H1 (cell line): ENCODE measurements around the gene ITGA5. TPM values are rescaled to one million over a fixed set of nuclear protein-coding genes. Genes with fewer than 3 reads are reported as not detected.

ENCODE experiments used
- CTCF ChIA-PET: fragments of 300-600 bp; sonication (Branson Sonifier 250); formaldehyde crosslinking; loops from one replicate; lab custom pipeline; 2021; ENCODE audit not compliant: partially characterized antibody; lab: Charles Lee
- POLR2A ChIA-PET: fragments of 300-600 bp; sonication (Branson Sonifier 250); formaldehyde crosslinking; loops from one replicate; lab custom pipeline; 2021; ENCODE audit warnings: inconsistent platforms; ENCODE audit not compliant: partially characterized antibody; lab: Charles Lee
- DNase-seq, 2 experiments: peaks; one replicate each; pipeline versions ENCODE4 v3.0.0 to v3.0.0-alpha.2; 2010 to 2022; ENCODE audit warnings: low spot score in 2 of 2, low read depth in 1 of 2, mixed read lengths in 1 of 2
- FAIRE-seq: peaks from 2 replicates; lab custom pipeline; 2011; peaks lifted over from hg19 to GRCh38; lab: Jason Lieb, UNC
- H2AFZ ChIP-seq: 2 replicates; pipeline ENCODE4 v1.8.1; 2012; ENCODE audit warnings: low read length, inconsistent platforms
- H2AK5ac ChIP-seq: 2 replicates; pipeline ENCODE4 v1.6.1; 2013; ENCODE audit warnings: low read depth, low read length
- H2BK120ac ChIP-seq: replicated peaks from 2 replicates; pipeline ENCODE3; 2013; ENCODE audit warnings: low read depth, low read length, inconsistent platforms
- H2BK12ac ChIP-seq: 2 replicates; pipeline ENCODE4 v1.6.1; 2013; ENCODE audit warnings: low read depth, low read length
- H2BK15ac ChIP-seq: 2 replicates; pipeline ENCODE4 v1.6.1; 2013; ENCODE audit warnings: low read length
- H2BK20ac ChIP-seq: 2 replicates; pipeline ENCODE4 v1.6.1; 2013; ENCODE audit warnings: low read length
- H2BK5ac ChIP-seq: 2 replicates; pipeline ENCODE4 v1.6.1; 2013; ENCODE audit warnings: low read depth, low read length
- H3K14ac ChIP-seq: 2 replicates; pipeline ENCODE4 v1.6.1; 2013; ENCODE audit warnings: inconsistent platforms; ENCODE audit not compliant: insufficient read length
- H3K18ac ChIP-seq: 2 replicates; pipeline ENCODE4 v1.6.1; 2013; ENCODE audit warnings: low read length; ENCODE audit errors: extremely low read depth
- H3K23ac ChIP-seq: 2 replicates; pipeline ENCODE4 v1.6.1; 2013; ENCODE audit warnings: inconsistent platforms; ENCODE audit not compliant: insufficient read length
- H3K23me2 ChIP-seq: 2 replicates; pipeline ENCODE4 v1.6.1; 2013; ENCODE audit warnings: low read depth, low read length
- H3K27ac ChIP-seq: 2 replicates; pipeline ENCODE4 v1.6.1; 2011; ENCODE audit warnings: low read depth, low read length, inconsistent platforms
- H3K27me3 ChIP-seq, 4 experiments: replicated peaks in 1 of 4; 1 replicate in 1 of 4; 2 replicates in 3 of 4; pipeline versions ENCODE4 v1.6.1 to v1.8.1; 2011 to 2013; ENCODE audit warnings: low read length in 3 of 4, mild to moderate bottlenecking in 3 of 4, inconsistent platforms in 2 of 4, mixed read lengths in 2 of 4, moderate library complexity in 1 of 4; ENCODE audit not compliant: control insufficient read depth in 3 of 4, insufficient read depth in 3 of 4; ENCODE audit errors: extremely low read depth in 1 of 4
- H3K36me3 ChIP-seq, 4 experiments: 2 replicates each; pipeline versions ENCODE4 v1.6.1 to v1.8.1; 2011 to 2013; ENCODE audit warnings: mild to moderate bottlenecking in 4 of 4, low read length in 3 of 4, moderate library complexity in 2 of 4, control low read depth in 1 of 4, inconsistent platforms in 1 of 4; ENCODE audit not compliant: insufficient read depth in 4 of 4, control insufficient read depth in 2 of 4
- H3K4ac ChIP-seq: replicated peaks from 2 replicates; pipeline ENCODE3; 2013; ENCODE audit warnings: low read length, low read depth, mixed read lengths, inconsistent platforms; ENCODE audit not compliant: insufficient read length
- H3K4me1 ChIP-seq, 4 experiments: replicated peaks in 1 of 4; 1 replicate in 1 of 4; 2 replicates in 3 of 4; pipeline versions ENCODE4 v1.6.1 to v1.8.1; 2011 to 2013; ENCODE audit warnings: low read length in 3 of 4, inconsistent platforms in 2 of 4, mixed read lengths in 1 of 4; ENCODE audit not compliant: insufficient read depth in 4 of 4, control insufficient read depth in 3 of 4
- H3K4me2 ChIP-seq, 2 experiments: 2 replicates each; pipeline versions ENCODE4 v1.6.1 to v1.8.1; 2011 to 2013; ENCODE audit warnings: low read depth in 2 of 2, low read length in 2 of 2, control low read depth in 1 of 2, inconsistent platforms in 1 of 2, mild to moderate bottlenecking in 1 of 2; ENCODE audit not compliant: insufficient read depth in 1 of 2
- H3K4me3 ChIP-seq, 4 experiments: fragments of 200-600, 300-600 bp in 1 of 4; sonication (generic), shearing (Covaris generic), sonication (Bioruptor Twin) in 1 of 4; 2 replicates each; pipeline versions ENCODE4 v1.5.1 to v1.8.1; 2011 to 2016; ENCODE audit warnings: low read length in 4 of 4, low read depth in 3 of 4, control low read depth in 2 of 4, inconsistent platforms in 2 of 4, mild to moderate bottlenecking in 2 of 4, mixed read lengths in 1 of 4, moderate library complexity in 1 of 4; ENCODE audit not compliant: insufficient read depth in 2 of 4; ENCODE audit errors: extremely low read depth in 1 of 4
- H3K56ac ChIP-seq: replicated peaks from 2 replicates; pipeline ENCODE3; 2013; ENCODE audit warnings: low read depth, mild to moderate bottlenecking, mixed read lengths, low read length, inconsistent platforms; ENCODE audit not compliant: insufficient read length
- H3K79me1 ChIP-seq: 2 replicates; pipeline ENCODE4 v1.6.1; 2013; ENCODE audit warnings: low read depth, low read length, control low read depth
- H3K79me2 ChIP-seq, 2 experiments: 2 replicates each; pipeline versions ENCODE4 v1.6.1 to v1.8.1; 2012 to 2013; ENCODE audit warnings: low read length in 2 of 2, mild to moderate bottlenecking in 2 of 2, inconsistent platforms in 1 of 2; ENCODE audit not compliant: insufficient read depth in 2 of 2, control insufficient read depth in 1 of 2
- H3K9ac ChIP-seq, 4 experiments: replicated peaks in 1 of 4; 1 replicate in 1 of 4; 2 replicates in 3 of 4; pipeline versions ENCODE4 v1.6.1 to v1.8.1; 2011 to 2013; ENCODE audit warnings: low read depth in 3 of 4, low read length in 3 of 4, control low read depth in 2 of 4, mild to moderate bottlenecking in 2 of 4, moderate library complexity in 2 of 4, inconsistent platforms in 1 of 4; ENCODE audit errors: extremely low read depth in 1 of 4
- H3K9me3 ChIP-seq, 2 experiments: 2 replicates each; pipeline versions ENCODE4 v1.6.1 to v1.8.1; 2012 to 2013; ENCODE audit warnings: mild to moderate bottlenecking in 2 of 2, moderate library complexity in 2 of 2, control low read depth in 1 of 2, inconsistent platforms in 1 of 2, low read depth in 1 of 2, low read length in 1 of 2, mixed read lengths in 1 of 2; ENCODE audit not compliant: insufficient read depth in 2 of 2
- H4K20me1 ChIP-seq, 2 experiments: replicated peaks in 1 of 2; 2 replicates each; pipeline versions ENCODE3 to v1.8.1; 2011 to 2013; ENCODE audit warnings: inconsistent platforms in 2 of 2, low read length in 2 of 2, mild to moderate bottlenecking in 1 of 2; ENCODE audit not compliant: insufficient read depth in 2 of 2, control insufficient read depth in 1 of 2
- H4K5ac ChIP-seq: 2 replicates; pipeline ENCODE4 v1.6.1; 2013; ENCODE audit warnings: low read length, low read depth, mixed read lengths, inconsistent platforms; ENCODE audit not compliant: insufficient read length
- H4K8ac ChIP-seq: 2 replicates; pipeline ENCODE4 v1.8.0; 2013; ENCODE audit warnings: mild to moderate bottlenecking, moderate library complexity, low read length, inconsistent platforms; ENCODE audit not compliant: insufficient read depth; ENCODE audit errors: extremely low read depth
- H4K91ac ChIP-seq: replicated peaks from 2 replicates; pipeline ENCODE3; 2013; ENCODE audit warnings: low read length, mixed read lengths, inconsistent platforms; ENCODE audit not compliant: insufficient read length
- BACH1 ChIP-seq: IDR thresholded peaks from 2 replicates; pipeline ENCODE4 v1.6.1; 2012; ENCODE audit warnings: low read length, improper control_type of control experiment
- E2F6 ChIP-seq: IDR thresholded peaks from 2 replicates; pipeline ENCODE4 v1.6.1; 2012; ENCODE audit warnings: inconsistent platforms
- FOSL1 ChIP-seq: IDR thresholded peaks from 2 replicates; pipeline ENCODE4 v1.6.1; 2011; ENCODE audit warnings: mild to moderate bottlenecking, low read depth, low read length, moderate library complexity; ENCODE audit not compliant: insufficient read depth
- GTF2F1 ChIP-seq: IDR thresholded peaks from 2 replicates; pipeline ENCODE4 v1.6.1; 2012; ENCODE audit warnings: low read depth, low read length, improper control_type of control experiment, borderline replicate concordance
- HDAC2 ChIP-seq, 2 experiments: fragments of 300-600 bp in 1 of 2; sonication (generic) in 1 of 2; IDR thresholded peaks; 2 replicates each; pipeline ENCODE4 v1.6.1; 2011 to 2012; ENCODE audit warnings: low read depth in 2 of 2, low read length in 2 of 2, mild to moderate bottlenecking in 2 of 2, moderate library complexity in 2 of 2, borderline replicate concordance in 1 of 2, inconsistent platforms in 1 of 2
- PHF8 ChIP-seq: fragments of 200-600 bp; sonication (generic); conservative IDR thresholded peaks from 2 replicates; pipeline ENCODE4 v1.7.1; 2012; ENCODE audit warnings: low read depth, mild to moderate bottlenecking, inconsistent platforms, low read length, moderate library complexity
- POLR2AphosphoS5 ChIP-seq: IDR thresholded peaks from 2 replicates; pipeline ENCODE4 v1.6.1; 2011; ENCODE audit warnings: low read depth, low read length
- RBBP5 ChIP-seq: IDR thresholded peaks from 2 replicates; pipeline ENCODE4 v1.7.1; 2012; ENCODE audit warnings: low read depth, mild to moderate bottlenecking, inconsistent platforms, low read length, moderate library complexity, borderline replicate concordance
- SIN3A ChIP-seq, 2 experiments: IDR thresholded peaks in 1 of 2; conservative IDR thresholded peaks in 1 of 2; 2 replicates each; pipeline ENCODE4 v1.6.1; 2011 to 2012; ENCODE audit warnings: low read length in 2 of 2, improper control_type of control experiment in 1 of 2, low read depth in 1 of 2, mild to moderate bottlenecking in 1 of 2
- SP2 ChIP-seq: IDR thresholded peaks from 2 replicates; pipeline ENCODE4 v1.6.1; 2012; ENCODE audit warnings: mild to moderate bottlenecking, low read length, inconsistent platforms
- SUZ12 ChIP-seq: fragments of 200-600 bp; sonication (generic); IDR thresholded peaks from 2 replicates; pipeline ENCODE4 v1.6.1; 2012; ENCODE audit warnings: mild to moderate bottlenecking, inconsistent platforms, low read length, moderate library complexity, mixed read lengths
- TCF12 ChIP-seq: IDR thresholded peaks from 2 replicates; pipeline ENCODE4 v1.6.1; 2011; ENCODE audit warnings: low read depth, mild to moderate bottlenecking, low read length
- YY1 ChIP-seq: IDR thresholded peaks from 2 replicates; pipeline ENCODE4 v1.6.1; 2011; ENCODE audit warnings: low read depth, mild to moderate bottlenecking, low read length
- WGBS, 2 experiments: shearing (Covaris generic) in 1 of 2; methylation state at CpG; one replicate each; pipeline versions ENCODE4 v1.1.6 to v1.1.7; 2013 to 2015; ENCODE audit warnings: low lambda C conversion rate in 2 of 2, mixed read lengths in 2 of 2, inconsistent platforms in 1 of 2, low coverage in 1 of 2, missing lambda C conversion rate in 1 of 2; ENCODE audit not compliant: insufficient replicate concordance in 2 of 2, insufficient coverage in 1 of 2, insufficient read length in 1 of 2; ENCODE audit errors: extremely low coverage in 1 of 2, missing lambda C conversion rate in 1 of 2; 5-methylcytosine and 5-hydroxymethylcytosine counted together
- polyA plus RNA-seq, 7 experiments: library from polyadenylated mRNA; depleted of rRNA in 3 of 7; stranded (reverse) in 5 of 7; unstranded in 2 of 7; fragments of >200 nt in 5 of 7; fragments of 200-250 nt in 2 of 7; gene quantifications; 1 replicate in 5 of 7; 2 replicates in 1 of 7; 4 replicates in 1 of 7; pipeline versions ENCODE4 v1.2.1 to v1.2.3, GENCODE V29; 2011 to 2013; ENCODE audit warnings: missing spikeins in 2 of 7, mixed read lengths in 2 of 7
- total RNA-seq: library from RNA; stranded (reverse); fragmentation: NEBNext Ultra II Directional; extraction: Animal tissue kit (Norgen Biotek cat#: 25700); gene quantifications from 2 replicates; pipeline ENCODE4 v1.2.1, GENCODE V29; 2021

ITGA5 gene
- total and polyA plus RNA-seq, 2 of the 8 experiments (the other 6 are each of a cell fraction or from before 2014, with no cell fraction given) = 11.6 to 19.4 TPM

GRCh38 chr12:54363618-54364017 is 55.4 kb downstream of the ITGA5 start:
- Histone ChIP-seq H4K5ac (no peak overlapping the region), H3K23ac (no peak overlapping the region), H4K20me1 (no peaks in the 10 kb centered on the region), H2BK12ac (no peak overlapping the region; the same call in 1 of the 2 replicates), H3K18ac (no peak overlapping the region), H3K79me2 (no peaks in the 10 kb centered on the region), H3K23me2 (peaks cover 6% of the 10 kb centered on the region), H4K8ac (no peak overlapping the region), H3K14ac (no peak overlapping the region), H3K9ac (no peak overlapping the region), H2BK5ac (no peak overlapping the region), H3K79me1 (no peaks in the 10 kb centered on the region), H3K4me2 (no peak overlapping the region), H3K27me3 (peaks cover 0 to 5% (median 2%) of the 10 kb centered on the region in 4 experiments; a peak in 3 of 7 replicates), H3K56ac (no peak overlapping the region), H3K4ac (no peak overlapping the region), H2AK5ac (no peak overlapping the region), H3K4me1 (peaks cover 0 to 6% (median 3%) of the 10 kb centered on the region in 4 experiments; a peak in 5 of 7 replicates), H2BK120ac (no peak overlapping the region), H4K91ac (no peak overlapping the region), H2BK15ac (no peak overlapping the region), H3K27ac (no peak overlapping the region), H3K36me3 (no peaks in the 10 kb centered on the region), H3K4me3 (no peak overlapping the region), H3K9me3 (no peaks in the 10 kb centered on the region), H2AFZ (no peak overlapping the region), H2BK20ac (no peak overlapping the region)
- ChIA-PET POLR2A (interaction anchor here (1.1 to 9.2 kb wide), 7 partner anchors 9 to 131 kb away, joined by 3 to 133 read pairs (median 19); partner anchors contain the start of genes CBX5 and HNRNPA1), CTCF (interaction anchor here (0.7 to 9.2 kb wide), 11 partner anchors 13 to 163 kb away, joined by 3 to 348 read pairs (median 16); partner anchors contain the start of genes COPZ1, NFE2 and ZNF385A)
- DNase-seq (no peak), FAIRE-seq (no peak)
- 90% methylated on average over 6 of the region's 6 CpGs; no CpG with 5 or more reads in 1 of the 2 experiments for WGBS, 2 experiments
- TF ChIP-seq PHF8 = no peak
- no peak for TF ChIP-seq BACH1
- no peak for TF ChIP-seq SP2
- TF ChIP-seq RBBP5 = no peak
- TF ChIP-seq POLR2AphosphoS5 = no peak
- no peak for TF ChIP-seq E2F6
- no peak for TF ChIP-seq TCF12
- no peak for TF ChIP-seq FOSL1
- TF ChIP-seq GTF2F1 = no peak
- TF ChIP-seq SUZ12 = no peak
- TF ChIP-seq SIN3A (conservative IDR thresholded peaks at IDR 0.05 in 1 of 2, IDR thresholded peaks at IDR 0.05 in 1 of 2; ENCODE audit: low read depth in 1 of 2, low read length in 2 of 2) = no peak
- no peak for TF ChIP-seq YY1
- no peak for TF ChIP-seq HDAC2 (IDR thresholded peaks at IDR 0.05; ENCODE audit: borderline replicate concordance in 1 of 2, low read depth in 2 of 2, low read length in 2 of 2)
